Choroid plexus epithelial cell (primary cell): ENCODE measurements around the gene IPO7.

Source experiments
- DNase-seq: peaks from one replicate; pipeline ENCODE4 v3.0.0-alpha.2; 2010; ENCODE audit warnings: low read depth
- H3K4me3 ChIP-seq: 2 replicates; pipeline ENCODE4 v1.5.1; 2011; ENCODE audit warnings: low read depth, mild to moderate bottlenecking, control low read depth, low read length, moderate library complexity
- TF ChIP-seq, protein P1 (sequence below): conservative IDR thresholded peaks from 2 replicates; pipeline ENCODE4 v1.5.1; 2011; ENCODE audit warnings: low read depth, mild to moderate bottlenecking, control low read depth, inconsistent platforms, low read length, moderate library complexity

IPO7 gene

DNA sequence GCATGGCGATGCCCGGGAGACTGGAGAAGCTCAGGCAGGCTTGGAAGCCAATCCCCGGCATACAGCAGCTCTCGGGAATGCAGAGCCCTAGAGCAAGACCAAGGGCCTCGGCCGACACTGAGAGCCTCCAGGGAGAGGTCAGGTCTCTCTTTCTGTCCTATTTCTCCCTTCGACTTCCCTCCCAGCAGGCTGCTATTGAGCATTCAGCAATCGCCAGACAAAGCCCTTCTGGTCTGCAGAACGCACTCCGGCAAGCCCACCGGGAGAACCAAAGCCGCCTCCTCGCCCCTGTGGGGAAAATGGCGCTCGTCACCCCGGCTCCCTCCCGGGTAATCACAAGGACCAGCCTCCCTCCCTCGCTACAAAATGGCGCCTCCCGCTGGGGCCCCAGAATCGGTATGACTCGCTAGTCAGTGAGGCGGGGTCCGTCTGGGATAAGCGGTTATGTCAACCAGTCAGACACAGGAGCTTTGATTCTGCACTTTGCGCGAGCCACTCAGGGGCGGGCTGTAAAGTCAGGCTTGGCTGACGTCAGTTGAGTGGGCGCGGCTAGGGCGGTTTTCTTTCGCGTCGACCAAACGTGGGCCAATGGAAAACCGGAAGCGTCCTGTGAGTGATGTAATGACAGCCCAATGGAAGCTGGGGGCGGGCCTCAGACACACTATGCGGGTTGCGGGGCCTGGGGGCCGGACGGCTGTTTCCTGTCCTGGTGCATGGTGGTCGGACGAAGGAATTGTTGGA is 76.0 kb downstream of the IPO7 start, which contains the start of gene ZNF143:
Gene ZNF143, plus strand, starts transcription at position 691 of the 741 bp plus-strand sequence. CDS start 10,297 bp downstream, outside the sequence.
- peak within 1 kb of the TSS; percentile 99 for H3K4me3 ChIP-seq
- TF ChIP-seq, protein P1, sequence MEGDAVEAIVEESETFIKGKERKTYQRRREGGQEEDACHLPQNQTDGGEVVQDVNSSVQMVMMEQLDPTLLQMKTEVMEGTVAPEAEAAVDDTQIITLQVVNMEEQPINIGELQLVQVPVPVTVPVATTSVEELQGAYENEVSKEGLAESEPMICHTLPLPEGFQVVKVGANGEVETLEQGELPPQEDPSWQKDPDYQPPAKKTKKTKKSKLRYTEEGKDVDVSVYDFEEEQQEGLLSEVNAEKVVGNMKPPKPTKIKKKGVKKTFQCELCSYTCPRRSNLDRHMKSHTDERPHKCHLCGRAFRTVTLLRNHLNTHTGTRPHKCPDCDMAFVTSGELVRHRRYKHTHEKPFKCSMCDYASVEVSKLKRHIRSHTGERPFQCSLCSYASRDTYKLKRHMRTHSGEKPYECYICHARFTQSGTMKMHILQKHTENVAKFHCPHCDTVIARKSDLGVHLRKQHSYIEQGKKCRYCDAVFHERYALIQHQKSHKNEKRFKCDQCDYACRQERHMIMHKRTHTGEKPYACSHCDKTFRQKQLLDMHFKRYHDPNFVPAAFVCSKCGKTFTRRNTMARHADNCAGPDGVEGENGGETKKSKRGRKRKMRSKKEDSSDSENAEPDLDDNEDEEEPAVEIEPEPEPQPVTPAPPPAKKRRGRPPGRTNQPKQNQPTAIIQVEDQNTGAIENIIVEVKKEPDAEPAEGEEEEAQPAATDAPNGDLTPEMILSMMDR, result no peak
- peak; percentile 100 for DNase-seq

DNA sequence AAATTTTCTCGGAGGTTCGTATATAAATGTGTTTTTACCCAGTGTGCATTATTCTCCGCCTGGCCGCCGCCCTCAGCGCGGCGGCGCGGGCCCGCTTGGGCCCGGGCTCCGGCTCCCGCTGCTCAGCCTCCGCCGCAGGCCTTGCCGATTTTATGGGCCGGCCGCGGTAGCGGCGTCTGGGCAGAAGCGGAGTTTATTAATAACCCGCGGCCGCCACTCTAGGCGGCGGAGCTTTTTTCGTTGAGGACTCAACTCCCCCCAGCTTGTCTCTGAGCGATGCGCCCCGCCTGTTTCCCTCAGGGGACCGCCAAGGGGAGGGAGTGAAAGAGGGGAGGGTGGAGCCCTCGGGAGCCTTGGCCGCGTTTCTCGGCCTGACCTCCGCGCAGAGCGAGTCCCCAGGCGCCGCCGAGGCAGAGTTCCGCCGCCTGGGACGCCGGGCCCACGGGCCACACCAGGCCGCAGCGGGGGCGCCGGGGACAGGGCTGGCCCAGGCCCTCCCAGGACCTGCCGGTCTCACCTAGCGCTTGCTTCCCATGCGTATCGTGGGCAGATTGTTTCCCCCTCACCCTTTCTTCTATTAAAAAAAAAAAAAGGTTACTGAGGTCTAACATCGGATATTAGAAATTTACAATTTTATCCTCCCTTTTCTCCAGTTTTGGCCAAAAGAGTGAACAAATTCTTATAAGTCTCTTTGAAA is 76.8 kb downstream of the IPO7 start:
- peak overlapping the region; percentile 70 for H3K4me3 ChIP-seq

DNA sequence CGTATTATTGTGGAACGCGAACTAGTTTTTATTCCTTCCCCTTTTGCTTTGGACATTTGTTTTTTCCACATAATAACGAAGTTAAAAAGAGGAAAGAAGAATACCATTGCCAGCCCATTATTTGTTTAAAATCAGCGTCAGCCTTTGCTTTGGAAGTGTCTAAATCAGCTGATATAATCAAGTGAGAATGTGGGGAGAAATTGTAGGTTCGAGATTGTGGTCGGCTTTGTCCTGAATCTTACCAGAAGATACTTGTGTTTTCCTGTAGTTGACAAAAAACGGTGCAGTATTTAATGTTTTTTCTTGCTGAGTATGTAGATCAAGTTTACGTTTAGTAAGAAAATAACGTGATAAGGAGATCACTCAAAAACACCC is 77.3 kb downstream of the IPO7 start:
- peak; percentile 41 for DNase-seq
- TF ChIP-seq, protein P1, result no peak
- peak overlapping the region; percentile 70 for H3K4me3 ChIP-seq

More for the DNA sequence above, 76.8 kb downstream of the IPO7 start:
- TF ChIP-seq, protein P1, result no peak
- DNase-seq, result peak; percentile 92

DNA sequence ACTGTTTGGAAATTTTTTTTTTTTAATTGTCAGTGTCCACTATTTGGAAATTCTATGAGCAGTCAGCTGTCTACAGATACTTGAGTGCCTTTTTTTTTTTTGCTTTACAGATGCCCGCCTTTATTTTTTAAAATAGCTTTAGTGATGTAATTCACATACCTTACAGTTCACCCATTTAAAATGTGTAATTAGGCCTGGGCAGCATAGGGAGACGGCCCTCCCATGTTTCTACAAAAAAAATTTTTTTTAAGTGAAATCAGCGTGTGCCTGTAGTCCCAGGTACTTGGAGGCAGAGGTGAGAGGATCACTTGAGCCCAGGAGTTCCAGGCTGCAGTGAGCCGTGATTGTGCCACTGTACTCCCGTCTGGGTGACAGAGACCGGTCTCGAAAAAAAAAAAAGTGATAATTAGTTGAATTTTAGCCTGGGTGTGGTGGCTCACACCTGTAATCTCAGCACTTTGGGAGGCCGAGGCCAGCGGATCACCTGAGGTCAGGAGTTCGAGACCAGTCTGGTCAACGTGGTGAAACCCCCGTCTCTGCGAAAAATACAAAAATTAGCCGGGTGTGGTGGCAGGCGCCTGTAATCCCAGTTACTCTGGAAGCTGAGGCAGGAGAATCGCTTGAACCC is 77.8 kb downstream of the IPO7 start:
- peak overlapping the region; percentile 70 for H3K4me3 ChIP-seq
- TF ChIP-seq, protein P1, result no peak
- DNase-seq, result peak; percentile 35

DNA sequence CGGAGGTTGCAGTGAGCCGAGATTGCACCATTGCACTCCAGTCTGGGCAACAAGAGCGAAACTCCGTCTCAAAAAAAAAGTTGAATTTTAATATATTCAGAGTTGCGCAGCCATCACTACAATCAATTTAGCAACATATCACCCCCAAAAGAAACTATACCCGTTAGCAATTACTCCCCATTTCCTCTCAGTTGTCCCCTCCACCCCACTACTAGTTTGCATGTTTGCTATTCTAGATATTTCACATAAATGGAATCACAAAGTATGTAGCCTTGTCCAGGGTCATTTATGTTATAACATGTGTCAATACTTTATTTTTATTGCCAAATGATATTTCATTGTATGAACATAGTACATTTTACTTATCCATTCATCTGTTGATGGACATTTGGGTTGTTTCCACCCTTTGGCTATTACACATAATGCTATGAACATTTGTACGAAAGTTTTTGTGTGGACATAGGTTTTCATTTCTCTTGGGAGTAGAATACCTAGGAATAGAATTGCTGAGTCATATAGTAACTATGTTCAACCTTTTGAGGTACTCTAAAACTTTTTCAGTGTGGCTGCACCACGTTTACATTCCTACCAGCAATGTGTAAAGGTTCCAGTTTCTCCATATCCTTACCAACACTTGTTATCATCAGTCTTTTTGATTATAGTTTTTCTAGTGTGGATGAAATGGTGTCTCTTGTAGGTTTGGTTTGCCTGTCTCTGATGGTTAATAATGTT is 78.5 kb downstream of the IPO7 start:
- TF ChIP-seq, protein P1, result no peak
- no peak overlapping the region for H3K4me3 ChIP-seq
- DNase-seq, result peak; percentile 36

DNA sequence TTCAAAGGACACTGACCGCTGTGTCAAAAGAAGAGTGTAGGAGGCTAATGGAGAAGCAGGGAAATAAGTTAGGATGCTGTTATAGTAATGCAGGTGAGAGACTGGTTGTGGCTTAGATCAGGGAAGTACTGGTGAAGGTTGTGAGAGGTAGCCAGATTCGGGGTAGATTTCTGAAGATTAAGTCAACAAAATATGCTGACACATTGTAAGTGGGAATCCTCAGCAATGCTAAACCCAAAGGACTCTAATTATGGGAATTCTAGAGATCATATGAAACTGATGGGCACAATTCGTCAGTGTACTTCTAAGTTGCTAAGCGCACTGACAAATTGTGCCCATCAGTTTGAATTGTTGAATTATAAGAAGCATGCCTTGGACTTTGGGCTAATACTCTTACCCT is 86.3 kb downstream of the IPO7 start:
- H3K4me3 ChIP-seq, result no peak overlapping the region
- TF ChIP-seq, protein P1, result no peak
- DNase-seq, result no peak
